EL (cell line): Measurements from ENCODE around the gene SERPINB10.
A peak's percentile ranks its signal among the peaks of the same experiment; 100 is the strongest.

ENCODE experiments used
- DNase-seq: peaks from one replicate; pipeline ENCODE4 v3.0.0-alpha.2; 2016

SERPINB10 gene

GRCh38 chr18:63907664-63908063 is at the start of gene SERPINB10:
TSS of gene SERPINB10 (plus strand) at chr18:63907958. CDS start at chr18:63915511, 7,553 bp downstream.
- DNase-seq: no peak

GRCh38 chr18:63858456-63858855 is 49.3 kb upstream of the SERPINB10 start:
- no peak for DNase-seq

GRCh38 chr18:63859781-63860475 is 47.8 kb upstream of the SERPINB10 start:
- no peak for DNase-seq

GRCh38 chr18:63860531-63860930 is 47.2 kb upstream of the SERPINB10 start:
- no peak for DNase-seq

GRCh38 chr18:63867368-63868125 is 40.2 kb upstream of the SERPINB10 start:
- no peak for DNase-seq

GRCh38 chr18:63868546-63868945 is 39.2 kb upstream of the SERPINB10 start:
- no peak for DNase-seq

GRCh38 chr18:63869374-63869773 is 38.4 kb upstream of the SERPINB10 start:
- DNase-seq: peak; percentile 98

GRCh38 chr18:63869851-63870250 is 37.9 kb upstream of the SERPINB10 start:
- peak; percentile 79 for DNase-seq

- no peak for DNase-seq
These were observed 35.9 kb upstream of the SERPINB10 start for GRCh38 chr18:63871836-63872235.

GRCh38 chr18:63872586-63872985 is 35.2 kb upstream of the SERPINB10 start:
- no peak for DNase-seq

GRCh38 chr18:63878343-63878742 is 29.4 kb upstream of the SERPINB10 start:
- no peak for DNase-seq

GRCh38 chr18:63878925-63879324 is 28.8 kb upstream of the SERPINB10 start:
- DNase-seq: no peak

GRCh38 chr18:63879709-63880108 is 28.0 kb upstream of the SERPINB10 start:
- peak; percentile 63 for DNase-seq

- DNase-seq: peak; percentile 68
These were observed 25.9 kb upstream of the SERPINB10 start for GRCh38 chr18:63881851-63882250.

- DNase-seq: peak; percentile 95
These were observed 25.2 kb upstream of the SERPINB10 start for GRCh38 chr18:63882333-63883141.

GRCh38 chr18:63883617-63884016 is 24.1 kb upstream of the SERPINB10 start:
- DNase-seq: no peak

GRCh38 chr18:63887424-63887823 is 20.3 kb upstream of the SERPINB10 start, which contains the start of gene SERPINB2:
TSS of gene SERPINB2 (plus strand) at chr18:63887705. CDS start at chr18:63891445, 3,740 bp downstream.
- peak; percentile 57 for DNase-seq

- peak; percentile 35 for DNase-seq
These were observed 19.1 kb upstream of the SERPINB10 start for GRCh38 chr18:63888470-63889190.

- DNase-seq: no peak
These were observed 18.1 kb upstream of the SERPINB10 start for GRCh38 chr18:63889626-63890025.

GRCh38 chr18:63890237-63890949 is 17.4 kb upstream of the SERPINB10 start:
- DNase-seq: no peak

- peak; percentile 53 for DNase-seq
These were observed 16.8 kb upstream of the SERPINB10 start for GRCh38 chr18:63890950-63891304.

- DNase-seq: no peak
These were observed 15.2 kb upstream of the SERPINB10 start for GRCh38 chr18:63892566-63892965.
